Common myeloid progenitor, CD34-positive (primary cell): Measurements from ENCODE around the gene DTNBP1.
A peak's percentile ranks its signal among the peaks of the same experiment; 100 is the strongest.

Experiments
- CTCF ChIA-PET: fragments of 350-600 bp; sonication (Branson Sonifier 250); formaldehyde crosslinking; loops from one replicate; lab custom pipeline; 2021; ENCODE audit warnings: antibody characterized with exemption; lab: Charles Lee
- POLR2A ChIA-PET: fragments of 350-600 bp; sonication (Branson Sonifier 250); formaldehyde crosslinking; loops from one replicate; lab custom pipeline; 2021; ENCODE audit warnings: antibody characterized with exemption; lab: Charles Lee
- DNase-seq, 3 donors: peaks; one replicate each; pipeline versions ENCODE4 v3.0.0 to v3.0.0-alpha.2; 2013
- H3K27ac ChIP-seq, 2 experiments: 1 replicate in 1 of 2; 2 replicates in 1 of 2; pipeline ENCODE4 v1.7.0; 2013; ENCODE audit warnings: inconsistent platforms in 2 of 2, low read length in 2 of 2, mild to moderate bottlenecking in 2 of 2, low read depth in 1 of 2, moderate library complexity in 1 of 2; ENCODE audit not compliant: severe bottlenecking in 2 of 2, insufficient read depth in 1 of 2, poor library complexity in 1 of 2
- H3K27me3 ChIP-seq, 5 experiments: replicated peaks in 2 of 5; 1 replicate in 3 of 5; 2 replicates in 2 of 5; pipeline versions ENCODE4 v1.6.1 to v1.7.0; 2013; ENCODE audit warnings: low read length in 4 of 5, mild to moderate bottlenecking in 2 of 5, moderate library complexity in 2 of 5, inconsistent platforms in 1 of 5; ENCODE audit not compliant: insufficient read depth in 5 of 5, control insufficient read depth in 4 of 5
- H3K36me3 ChIP-seq, 4 experiments: 1 replicate in 2 of 4; 2 replicates in 2 of 4; pipeline versions ENCODE4 v1.6.1 to v1.7.0; 2013; ENCODE audit warnings: low read length in 3 of 4, control low read depth in 1 of 4, mild to moderate bottlenecking in 1 of 4; ENCODE audit not compliant: control insufficient read depth in 4 of 4, insufficient read depth in 4 of 4
- H3K4me1 ChIP-seq, 4 experiments: 1 replicate in 3 of 4; 2 replicates in 1 of 4; pipeline versions ENCODE4 v1.6.1 to v1.7.1; 2013; ENCODE audit warnings: low read length in 3 of 4, mild to moderate bottlenecking in 3 of 4, control low read depth in 1 of 4, inconsistent platforms in 1 of 4, moderate library complexity in 1 of 4; ENCODE audit not compliant: control insufficient read depth in 4 of 4, insufficient read depth in 4 of 4; ENCODE audit errors: control extremely low read depth in 1 of 4
- H3K4me3 ChIP-seq, 7 experiments: 1 replicate in 4 of 7; 2 replicates in 3 of 7; pipeline versions ENCODE4 v1.5.1 to v1.7.0; 2013; ENCODE audit warnings: mild to moderate bottlenecking in 7 of 7, low read length in 6 of 7, moderate library complexity in 6 of 7, inconsistent platforms in 2 of 7, low read depth in 2 of 7, control low read depth in 1 of 7; ENCODE audit not compliant: insufficient read depth in 4 of 7, control insufficient read depth in 1 of 7; ENCODE audit errors: extremely low read depth in 1 of 7
- H3K9me3 ChIP-seq, 5 experiments: 1 replicate in 4 of 5; 2 replicates in 1 of 5; pipeline versions ENCODE4 v1.6.1 to v1.7.1; 2013; ENCODE audit warnings: low read length in 4 of 5, mild to moderate bottlenecking in 2 of 5, inconsistent platforms in 1 of 5, low read depth in 1 of 5, moderate library complexity in 1 of 5; ENCODE audit not compliant: control insufficient read depth in 4 of 5, insufficient read depth in 2 of 5; ENCODE audit errors: control extremely low read depth in 1 of 5
- WGBS: methylation state at CpG from one replicate; pipeline ENCODE4 v1.1.5; 2013; ENCODE audit not compliant: insufficient coverage; 5-methylcytosine and 5-hydroxymethylcytosine counted together

Gene DTNBP1

GRCh38 chr6:15512721-15513120 is 150.1 kb downstream of the DTNBP1 start:
- Histone ChIP-seq H3K4me1 (no peaks in the 10 kb centered on the region), H3K9me3 (no peaks in the 10 kb centered on the region), H3K27ac (no peak overlapping the region), H3K36me3 (peaks cover 8 to 96% (median 75%) of the 10 kb centered on the region in 4 experiments), H3K4me3 (no peak overlapping the region), H3K27me3 (no peaks in the 10 kb centered on the region)
- DNase-seq = no peak
- POLR2A ChIA-PET = no interaction called here
- 96% methylated on average over 8 of the region's 9 CpGs for WGBS
- CTCF ChIA-PET = interaction anchor here (0.9 to 1.0 kb wide), 2 partner anchors 97 to 112 kb away, joined by 3 read pairs; no protein-coding TSS in a partner anchor

- Histone ChIP-seq H3K4me3 (no peak overlapping the region), H3K27ac (no peak overlapping the region), H3K27me3 (no peaks in the 10 kb centered on the region), H3K4me1 (no peaks in the 10 kb centered on the region), H3K36me3 (peaks cover 6 to 96% (median 76%) of the 10 kb centered on the region in 4 experiments), H3K9me3 (no peaks in the 10 kb centered on the region)
- WGBS = 95% methylated on average over 17 of the region's 18 CpGs
- no peak for DNase-seq
- CTCF ChIA-PET = interaction anchor here (1.0 kb wide), 1 partner anchor 98 kb away, joined by 3 read pairs; no protein-coding TSS in a partner anchor
- POLR2A ChIA-PET = no interaction called here
Observed at GRCh38 chr6:15512126-15512525, 150.7 kb downstream of the DTNBP1 start.

- peaks cover 13 to 96% (median 75%) of the 10 kb centered on the region in 4 experiments for H3K36me3 ChIP-seq
- CTCF ChIA-PET = interaction anchor here (1.2 kb wide), 1 partner anchor 8 kb away, joined by 3 read pairs; no protein-coding TSS in a partner anchor
- no peaks in the 10 kb centered on the region for H3K9me3 ChIP-seq
- no peaks in the 10 kb centered on the region for H3K27me3 ChIP-seq
- no peaks in the 10 kb centered on the region for H3K4me1 ChIP-seq
- H3K4me3 ChIP-seq = no peak overlapping the region
- 97% methylated on average over 13 of the region's 14 CpGs for WGBS
- H3K27ac ChIP-seq = no peak overlapping the region
- POLR2A ChIA-PET = no interaction called here
- DNase-seq = no peak
Observed at GRCh38 chr6:15511248-15512125, 151.3 kb downstream of the DTNBP1 start.

- CTCF ChIA-PET = interaction anchor here (1.2 kb wide), 1 partner anchor 9 kb away, joined by 3 read pairs; no protein-coding TSS in a partner anchor
- 85% methylated on average over 13 of the region's 16 CpGs for WGBS
- no peaks in the 10 kb centered on the region for H3K27me3 ChIP-seq
- no peak overlapping the region for H3K4me3 ChIP-seq
- DNase-seq = no peak
- no peaks in the 10 kb centered on the region for H3K9me3 ChIP-seq
- H3K36me3 ChIP-seq = peaks cover 15 to 98% (median 80%) of the 10 kb centered on the region in 4 experiments
- POLR2A ChIA-PET = no interaction called here
- no peak overlapping the region for H3K27ac ChIP-seq
- no peaks in the 10 kb centered on the region for H3K4me1 ChIP-seq
Observed at GRCh38 chr6:15510536-15511247, 152.1 kb downstream of the DTNBP1 start.

- H3K9me3 ChIP-seq = no peaks in the 10 kb centered on the region
- POLR2A ChIA-PET = no interaction called here
- no peaks in the 10 kb centered on the region for H3K27me3 ChIP-seq
- no peak for DNase-seq
- no peak overlapping the region for H3K27ac ChIP-seq
- H3K4me1 ChIP-seq = no peaks in the 10 kb centered on the region
- WGBS = 100% methylated on average over 6 of the region's 6 CpGs
- peaks cover 16 to 100% (median 84%) of the 10 kb centered on the region in 4 experiments for H3K36me3 ChIP-seq
- CTCF ChIA-PET = no interaction called here
- no peak overlapping the region for H3K4me3 ChIP-seq
Observed at GRCh38 chr6:15510121-15510520, 152.7 kb downstream of the DTNBP1 start.

- H3K4me3 ChIP-seq = no peak overlapping the region
- peak overlapping the region in 1 of 2 experiments; percentile 36 for H3K27ac ChIP-seq
- no peaks in the 10 kb centered on the region for H3K27me3 ChIP-seq
- CTCF ChIA-PET = no interaction called here
- H3K9me3 ChIP-seq = no peaks in the 10 kb centered on the region
- no peak for DNase-seq
- WGBS = 100% methylated on average over 9 of the region's 13 CpGs
- H3K36me3 ChIP-seq = peaks cover 16 to 100% (median 84%) of the 10 kb centered on the region in 4 experiments
- POLR2A ChIA-PET = no interaction called here
- peaks cover 0 to 3% (median 0%) of the 10 kb centered on the region in 4 experiments for H3K4me1 ChIP-seq
Observed at GRCh38 chr6:15509335-15509933, 153.4 kb downstream of the DTNBP1 start.
